GM18505 (cell line): Measurements from ENCODE around the gene NIFK.
"Not testable (repeated sequence)": the region's sequence is repeated elsewhere in the genome, so short reads cannot be mapped to it uniquely, and the experiment has no call there.

Experiments
- ATAC-seq: cut with Tn5 transposase; IDR thresholded peaks from one replicate; pipeline ENCODE4 v1.9.1; 2021; ENCODE audit not compliant: unreplicated experiment
- POLR2A ChIP-seq: IDR thresholded peaks from 4 replicates; pipeline ENCODE4 v1.6.1; 2011; ENCODE audit warnings: borderline replicate concordance; ENCODE audit not compliant: insufficient read depth, insufficient read length; ENCODE audit errors: extremely low read depth

Gene NIFK

DNA sequence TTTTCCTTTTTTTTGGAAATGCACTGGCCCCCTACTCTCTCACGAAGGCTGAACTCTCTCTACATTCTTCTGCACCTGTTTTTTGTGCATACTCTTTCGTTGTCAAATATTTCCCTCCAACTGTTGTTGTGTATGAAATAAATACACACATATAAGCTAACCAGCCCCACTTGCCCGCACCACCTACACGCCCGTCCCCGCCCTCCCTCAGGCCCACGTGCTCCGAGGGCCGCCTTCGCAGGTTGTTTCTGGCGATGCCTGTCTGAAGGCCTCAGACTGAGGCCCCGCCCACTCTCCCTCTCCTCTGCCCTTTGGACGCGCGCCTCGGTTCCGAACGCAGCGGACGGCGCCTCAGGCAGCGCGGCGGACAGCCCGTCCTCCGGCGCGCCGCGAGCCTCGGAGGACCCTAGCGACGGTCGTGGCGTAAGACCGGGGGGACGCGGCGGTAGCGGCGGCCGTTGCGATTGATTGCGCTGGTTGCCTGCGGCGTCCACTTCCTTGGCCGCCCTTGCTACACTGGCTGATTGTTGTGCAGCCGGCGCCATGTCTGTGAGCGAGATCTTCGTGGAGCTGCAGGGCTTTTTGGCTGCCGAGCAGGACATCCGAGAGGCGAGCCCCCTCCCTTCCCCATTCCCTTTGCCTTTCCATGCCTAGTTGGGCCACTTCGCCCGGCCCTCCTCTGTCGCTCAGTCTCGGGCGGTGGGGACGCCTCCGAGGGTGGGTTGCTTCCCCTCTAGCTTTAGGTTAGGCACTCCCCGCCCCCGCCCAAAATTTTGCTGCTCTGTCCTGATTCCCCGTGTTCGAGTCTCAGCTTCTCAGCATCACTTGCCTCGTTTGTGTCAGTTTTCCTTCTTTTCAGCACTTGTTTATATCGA is 18.8 kb upstream of the NIFK start, which contains the start of gene TSN:
Gene TSN (plus strand): TSS at position 415 of the 875 bp plus-strand sequence. CDS start 129 bp downstream, at position 544.
- peak; percentile 77 for TF ChIP-seq POLR2A
- peak; percentile 100 for ATAC-seq

DNA sequence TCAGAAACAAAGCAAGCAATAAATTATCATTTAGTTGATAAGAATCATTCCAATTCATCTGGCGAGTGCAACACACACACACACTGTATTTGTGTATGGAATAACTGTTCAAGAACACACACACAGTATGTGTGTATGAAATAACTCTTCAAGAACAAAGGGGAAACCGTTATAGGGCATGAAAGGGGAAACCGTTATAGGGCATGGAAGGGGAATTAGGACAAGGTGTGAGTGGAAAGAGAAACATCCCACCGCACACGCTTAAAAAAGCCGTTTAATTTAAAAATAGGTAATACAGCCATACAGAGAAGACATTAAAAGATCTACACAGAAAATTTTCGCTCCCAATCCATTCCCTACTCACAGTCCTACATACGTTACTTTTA is 18.2 kb upstream of the NIFK start:
- ATAC-seq, result no peak
- no peak for TF ChIP-seq POLR2A

DNA sequence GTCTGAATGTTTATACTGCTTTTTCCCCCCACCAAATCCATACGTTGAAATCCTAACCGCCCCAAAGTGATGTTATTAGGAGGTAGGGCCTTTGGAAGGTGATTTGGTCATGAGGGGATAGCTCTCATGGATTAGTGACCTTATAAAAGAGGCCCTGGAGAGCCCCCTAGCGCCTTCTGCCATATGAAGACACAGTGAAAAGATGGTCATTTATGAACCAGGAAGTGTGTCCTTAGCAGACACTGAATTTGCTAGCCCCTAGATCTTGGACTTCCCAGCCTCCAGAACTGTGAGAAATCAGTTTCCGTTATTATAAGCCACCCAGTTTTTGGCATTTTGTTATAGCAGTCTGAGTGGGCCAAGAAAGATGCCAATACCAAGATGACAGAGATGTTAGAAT is 11.5 kb upstream of the NIFK start:
- ATAC-seq, result no peak

DNA sequence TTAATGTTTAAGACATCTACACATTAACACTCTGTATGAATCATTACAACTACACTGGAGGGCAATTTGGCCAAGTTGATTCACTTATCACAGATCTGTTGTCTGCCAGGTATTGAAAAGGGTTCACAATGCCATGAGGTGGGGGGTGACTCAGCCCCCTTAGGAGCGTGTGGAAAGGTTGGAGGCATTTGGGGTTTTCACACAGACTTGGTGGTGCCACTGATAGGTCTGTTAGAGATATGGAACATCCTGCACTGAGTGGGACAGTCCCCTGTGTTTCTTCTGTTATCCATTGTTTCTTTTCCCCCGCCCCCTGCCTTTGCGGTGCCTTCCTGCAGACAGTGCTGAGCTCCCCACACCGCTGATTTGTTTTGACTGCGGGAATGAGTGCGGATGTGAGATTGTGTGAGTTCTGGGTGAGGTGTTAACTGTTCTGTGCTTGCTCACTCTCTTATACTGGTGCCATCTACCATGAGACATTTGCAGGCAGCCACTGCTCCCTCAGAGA is 9.4 kb upstream of the NIFK start:
- ATAC-seq, result no peak
- no peak for TF ChIP-seq POLR2A

More for the DNA sequence above, 11.5 kb upstream of the NIFK start:
- TF ChIP-seq POLR2A, result no peak

DNA sequence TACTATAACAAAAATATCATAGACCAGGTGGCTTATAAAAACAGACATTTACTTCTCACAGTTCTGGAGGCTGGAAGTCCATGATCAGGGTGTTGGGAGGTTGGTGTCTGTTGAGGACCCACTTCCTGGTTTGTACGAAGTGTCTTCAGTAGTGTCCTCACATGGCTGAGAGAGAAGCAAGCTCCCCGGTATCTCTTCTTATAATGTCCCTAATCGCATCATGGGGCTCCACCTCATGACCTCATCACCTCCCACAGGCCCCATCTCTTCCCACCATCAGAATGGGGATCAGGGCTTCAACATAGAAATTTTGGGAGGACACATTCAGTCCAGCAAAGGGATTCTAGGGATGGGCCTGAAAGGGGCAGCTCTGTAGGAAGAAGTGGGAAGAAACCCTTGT is 4.8 kb upstream of the NIFK start:
- no peak for TF ChIP-seq POLR2A
- no peak for ATAC-seq

GRCh38 chr2:121740973-121741372 is 4.3 kb upstream of the NIFK start:
- no peak for ATAC-seq
- TF ChIP-seq POLR2A, result no peak

DNA sequence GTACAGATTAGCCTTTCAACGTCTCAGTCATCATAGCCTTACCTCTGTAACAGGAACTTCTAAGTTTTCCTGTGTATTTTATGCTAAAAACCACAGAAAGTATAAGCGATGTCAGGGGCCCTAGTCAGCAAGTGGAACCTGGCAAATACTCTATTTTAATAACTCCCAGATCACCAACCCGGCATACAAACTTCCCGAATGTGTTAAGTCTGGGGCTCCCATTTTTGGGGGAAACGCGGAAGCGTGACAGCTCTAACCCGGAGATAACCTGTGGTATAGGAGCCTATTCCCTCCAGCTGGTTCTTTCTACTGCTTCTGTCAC is 574 bp downstream of the NIFK start:
- ATAC-seq, result no peak
- TF ChIP-seq POLR2A, result no peak

- no peak for ATAC-seq
Measured at GRCh38 chr2:121735518-121736074, 1.1 kb downstream of the NIFK start.

GRCh38 chr2:121734544-121734943 is 2.1 kb downstream of the NIFK start:
- not testable (repeated sequence) for ATAC-seq

More at GRCh38 chr2:121735518-121736074, 1.1 kb downstream of the NIFK start:
- TF ChIP-seq POLR2A, result no peak

DNA sequence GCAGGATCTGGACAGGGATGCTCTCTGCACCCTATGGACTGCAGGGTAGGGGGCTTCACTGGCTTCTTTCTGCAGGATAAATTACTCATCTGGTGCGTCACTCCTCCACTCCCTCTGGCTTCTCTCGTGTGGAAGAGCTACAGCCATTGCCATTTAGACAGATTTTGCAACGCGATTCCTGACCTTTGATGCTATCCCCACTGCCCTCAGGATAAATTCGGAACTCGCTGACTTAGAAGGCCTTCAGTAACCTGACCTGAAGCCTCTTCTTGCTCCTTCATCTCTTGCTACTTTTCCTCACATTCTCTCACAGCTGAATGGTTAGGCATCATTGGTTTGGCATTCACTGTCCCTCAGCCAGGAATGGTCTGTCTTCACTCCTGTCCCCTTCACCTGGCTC is 5.3 kb downstream of the NIFK start:
- TF ChIP-seq POLR2A, result no peak
- ATAC-seq, result no peak

DNA sequence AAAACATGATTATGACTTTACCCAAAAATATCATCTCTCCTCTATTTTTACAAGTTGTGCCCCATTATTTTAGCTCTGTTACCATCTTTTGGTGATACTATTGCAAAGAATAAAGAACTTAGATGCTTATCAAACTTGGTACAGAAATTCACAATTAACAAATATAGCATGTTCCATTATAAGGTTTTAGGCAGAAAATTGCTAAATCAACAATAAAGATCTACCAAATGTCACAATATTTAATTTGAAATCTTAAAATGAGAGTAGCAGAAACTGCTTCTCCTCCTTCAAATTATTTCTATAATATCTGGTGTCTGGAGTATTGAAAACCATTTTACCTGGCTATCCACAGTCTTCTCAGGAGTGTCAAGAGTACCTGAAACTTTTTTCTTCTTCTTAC is 8.7 kb downstream of the NIFK start:
- no peak for ATAC-seq
- no peak for TF ChIP-seq POLR2A

- TF ChIP-seq POLR2A, result no peak
- ATAC-seq, result no peak
Measured at GRCh38 chr2:121727332-121727731, 9.3 kb downstream of the NIFK start.

DNA sequence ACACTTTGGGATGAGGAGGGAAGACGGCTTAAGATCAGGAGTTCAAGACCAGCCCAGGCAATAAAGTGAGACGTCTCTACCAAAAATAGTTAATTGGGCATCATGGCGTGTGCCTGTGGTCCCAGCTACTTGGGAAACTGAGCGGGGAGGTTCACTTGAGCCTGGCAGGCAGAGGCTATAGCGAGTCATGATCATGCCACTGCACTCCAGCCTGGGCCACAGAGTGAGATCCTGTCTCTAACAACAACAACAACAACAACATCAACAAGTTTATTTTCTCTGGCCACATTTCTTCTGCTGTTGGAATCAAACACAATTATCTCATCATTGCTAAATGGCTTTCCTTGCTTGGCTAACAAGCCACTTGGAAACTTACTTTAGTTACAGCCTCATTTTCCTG is 13.4 kb downstream of the NIFK start:
- TF ChIP-seq POLR2A, result no peak

GRCh38 chr2:121722479-121722878 is 14.2 kb downstream of the NIFK start:
- no peak for ATAC-seq
- no peak for TF ChIP-seq POLR2A

More for the DNA sequence above, 13.4 kb downstream of the NIFK start:
- ATAC-seq, result no peak
